Stomach (tissue), 9 donors: ENCODE measurements around the gene CAPN2. TPM values are rescaled to one million over a fixed set of nuclear protein-coding genes. Genes with fewer than 3 reads are reported as not detected.

ENCODE experiments used
- DNase-seq, 2 donors: peaks; one replicate each; pipeline versions ENCODE4 v3.0.0 to v3.0.0-alpha.2; 2013 to 2019
- H3K27ac ChIP-seq, 5 donors: fragments of 200-600 bp in 4 of 5; sonication (generic) in 4 of 5; one replicate each; pipeline ENCODE4 v1.5.1; 2013 to 2019; ENCODE audit warnings: mild to moderate bottlenecking in 1 of 5, moderate library complexity in 1 of 5
- H3K27me3 ChIP-seq, 3 donors: fragments of 200-600 bp; sonication (generic); one replicate each; pipeline ENCODE4 v1.5.1; 2017 to 2019; ENCODE audit warnings: mixed run types in 1 of 3
- H3K36me3 ChIP-seq, 4 donors: fragments of 200-600 bp; sonication (generic); 1 replicate in 3 of 4; 2 replicates in 1 of 4; pipeline ENCODE4 v1.5.1; 2016 to 2019
- H3K4me1 ChIP-seq, 4 donors: fragments of 200-600 bp; sonication (generic); one replicate each; pipeline ENCODE4 v1.5.1; 2016 to 2019
- H3K4me3 ChIP-seq, 4 donors: fragments of 200-600 bp; sonication (generic) in 3 of 4; one replicate each; pipeline ENCODE4 v1.5.1; 2016 to 2019; ENCODE audit warnings: mild to moderate bottlenecking in 1 of 4
- H3K9me3 ChIP-seq, 4 donors: fragments of 200-600 bp; sonication (generic); one replicate each; pipeline ENCODE4 v1.5.1; 2016 to 2019
- CTCF ChIP-seq, 7 experiments: fragments of 450-650 bp in 4 of 7; fragments of 200-600 bp in 3 of 7; sonication (generic) in 3 of 7; IDR thresholded peaks; one replicate each; pipeline ENCODE4 v1.5.1; 2016 to 2019; ENCODE audit warnings: antibody characterized with exemption in 7 of 7, control low read depth in 2 of 7, mild to moderate bottlenecking in 1 of 7
- EP300 ChIP-seq: sonication (generic); formaldehyde crosslinking; IDR thresholded peaks from one replicate; pipeline ENCODE4 v1.6.1; 2017; ENCODE audit warnings: antibody characterized with exemption
- POLR2A ChIP-seq, 4 donors: fragments of 450-650 bp; IDR thresholded peaks; one replicate each; pipeline ENCODE4 v1.6.1; 2016; ENCODE audit warnings: antibody characterized with exemption in 4 of 4, control low read depth in 2 of 4, mild to moderate bottlenecking in 1 of 4, moderate library complexity in 1 of 4
- POLR2AphosphoS5 ChIP-seq, 3 donors: sonication (generic); formaldehyde crosslinking; IDR thresholded peaks; one replicate each; pipeline ENCODE4 v1.6.1; 2016; ENCODE audit warnings: antibody characterized with exemption in 3 of 3
- WGBS, 5 donors: extraction: QIAGEN DNeasy Blood & Tissue Kit in 3 of 5; methylation state at CpG; one replicate each; pipeline versions ENCODE4 v1.1.5 to v1.1.7; 2013 to 2018; 5-methylcytosine and 5-hydroxymethylcytosine counted together
- intact Hi-C: fragments of 100-400 bp; cut with DNase I; formaldehyde crosslinking; loops from one replicate; pipeline ENCODE4 v1.15.1; 2023; ENCODE audit warnings: low total_unique reads
- polyA plus RNA-seq, 3 donors: library from polyadenylated mRNA; stranded (reverse); fragments of 200-250 nt; gene quantifications; one replicate each; pipeline ENCODE4 v1.2.3, GENCODE V29; 2013
- total RNA-seq, 5 donors: library from RNA; depleted of rRNA; stranded (reverse); fragments of >200 nt; gene quantifications; one replicate each; pipeline versions ENCODE4 v1.1.0 to v1.2.3, GENCODE V29; 2014 to 2016
- donor health status: healthy with polysubstance abuse.
- donor health status: Bipolar disorder and iron deficiency.
- donor health status: healthy.

CAPN2 gene
- total and polyA plus RNA-seq, 8 donors, result 128 to 739 (median 230) TPM

- Histone ChIP-seq H3K9me3 (no peaks in the 10 kb centered on the region), H3K4me3 (no peak overlapping the region), H3K27ac (peak overlapping the region; percentile 77 to 93 (median 85)), H3K36me3 (no peaks in the 10 kb centered on the region), H3K27me3 (no peaks in the 10 kb centered on the region), H3K4me1 (peaks cover 39 to 78% (median 70%) of the 10 kb centered on the region in 4 donors)
- TF ChIP-seq POLR2A (IDR thresholded peaks at IDR 0.05) (no peak), POLR2AphosphoS5 (IDR thresholded peaks at IDR 0.05) (peak; percentile 9 to 87 (median 74)), EP300 (no peak)
- WGBS, 5 donors, result 15 to 49% (median 22%) methylated on average over 6 of the region's 6 CpGs
- DNase-seq, result peak; percentile 72 to 86
- intact Hi-C loops, result no loop called here
Observed at GRCh38 chr1:223707256-223708000, 4.9 kb upstream of the CAPN2 start.

GRCh38 chr1:223708001-223708359 lies 4.4 kb upstream of the CAPN2 start:
- TF ChIP-seq EP300, result no peak
- no peak for TF ChIP-seq POLR2A (IDR thresholded peaks at IDR 0.05)
- TF ChIP-seq CTCF (IDR thresholded peaks at IDR 0.05), result peak in 4 of 7 experiments; percentile 10 to 46 (median 31)
- TF ChIP-seq POLR2AphosphoS5 (IDR thresholded peaks at IDR 0.05), result peak in 1 of 3 donors; percentile 16
- WGBS, 5 donors, result 25 to 51% (median 38%) methylated on average over 5 of the region's 5 CpGs
- H3K4me3 ChIP-seq, result no peak overlapping the region
- H3K27ac ChIP-seq, result peak overlapping the region; percentile 77 to 93 (median 85)
- peaks cover 39 to 78% (median 70%) of the 10 kb centered on the region in 4 donors for H3K4me1 ChIP-seq
- peak; percentile 62 to 77 for DNase-seq
- no peaks in the 10 kb centered on the region for H3K36me3 ChIP-seq
- H3K9me3 ChIP-seq, result no peaks in the 10 kb centered on the region
- no peaks in the 10 kb centered on the region for H3K27me3 ChIP-seq
- intact Hi-C loops, result no loop called here

GRCh38 chr1:223708651-223709268 lies 3.6 kb upstream of the CAPN2 start:
- 79 to 96% (median 92%) methylated on average over 3 of the region's 3 CpGs for WGBS, 5 donors
- TF ChIP-seq EP300, result no peak
- TF ChIP-seq CTCF (IDR thresholded peaks at IDR 0.05), result no peak
- no peak for TF ChIP-seq POLR2AphosphoS5 (IDR thresholded peaks at IDR 0.05)
- TF ChIP-seq POLR2A (IDR thresholded peaks at IDR 0.05), result no peak
- no peak for DNase-seq
- intact Hi-C loops, result no loop called here
- Histone ChIP-seq H3K9me3 (no peaks in the 10 kb centered on the region), H3K27ac (peak overlapping the region in 4 of 5 donors; percentile 77 to 93 (median 84)), H3K36me3 (no peaks in the 10 kb centered on the region), H3K4me3 (no peak overlapping the region), H3K27me3 (no peaks in the 10 kb centered on the region), H3K4me1 (peaks cover 41 to 85% (median 74%) of the 10 kb centered on the region in 4 donors)

- 42 to 71% (median 50%) methylated on average over 3 of the region's 3 CpGs for WGBS, 5 donors
- peak overlapping the region in 2 of 5 donors; percentile 21 to 98 for H3K27ac ChIP-seq
- H3K36me3 ChIP-seq, result no peaks in the 10 kb centered on the region
- peak in 1 of 2 donors; percentile 67 for DNase-seq
- H3K4me3 ChIP-seq, result no peak overlapping the region
- intact Hi-C loops, result no loop called here
- H3K9me3 ChIP-seq, result no peaks in the 10 kb centered on the region
- H3K4me1 ChIP-seq, result peaks cover 50 to 90% (median 79%) of the 10 kb centered on the region in 4 donors
- no peaks in the 10 kb centered on the region for H3K27me3 ChIP-seq
- TF ChIP-seq POLR2AphosphoS5 (IDR thresholded peaks at IDR 0.05), result no peak
- TF ChIP-seq POLR2A (IDR thresholded peaks at IDR 0.05), result no peak
- TF ChIP-seq CTCF (IDR thresholded peaks at IDR 0.05), result peak in 2 of 7 experiments; percentile 6 to 10
- TF ChIP-seq EP300, result no peak
Observed at GRCh38 chr1:223709598-223709997, 2.7 kb upstream of the CAPN2 start.
